Esophagus squamous epithelium (tissue), 5 donors: ENCODE data around the gene MAP1S. TPM values are rescaled to one million over a fixed set of nuclear protein-coding genes. Genes with fewer than 3 reads are reported as not detected.

Experiments used
- DNase-seq: peaks from one replicate; lab custom pipeline; 2025; lab: John Stamatoyannopoulos, UW
- H3K27ac ChIP-seq, 4 donors: fragments of 200-600 bp; sonication (generic); one replicate each; pipeline ENCODE4 v1.5.1; 2016 to 2019; ENCODE audit warnings: mild to moderate bottlenecking in 1 of 4
- H3K27me3 ChIP-seq, 4 donors: fragments of 200-600 bp; sonication (generic); 1 replicate in 3 of 4; 2 replicates in 1 of 4; pipeline versions ENCODE4 v1.5.1 to v1.6.0; 2017 to 2021; ENCODE audit warnings: antibody characterized with exemption in 1 of 4
- H3K36me3 ChIP-seq, 3 donors: fragments of 200-600 bp; sonication (generic); one replicate each; pipeline ENCODE4 v1.5.1; 2016 to 2019
- H3K4me1 ChIP-seq, 3 donors: fragments of 200-600 bp; sonication (generic); one replicate each; pipeline ENCODE4 v1.5.1; 2017 to 2019
- H3K4me3 ChIP-seq, 4 donors: fragments of 200-600 bp; sonication (generic); 1 replicate in 3 of 4; 2 replicates in 1 of 4; pipeline ENCODE4 v1.5.1; 2016 to 2019; ENCODE audit warnings: mild to moderate bottlenecking in 2 of 4, moderate library complexity in 1 of 4
- H3K9me3 ChIP-seq, 3 donors: fragments of 200-600 bp; sonication (generic); one replicate each; pipeline ENCODE4 v1.5.1; 2016 to 2019
- CTCF ChIP-seq, 6 experiments: fragments of 450-650 bp in 4 of 6; fragments of 200-600 bp in 2 of 6; sonication (generic) in 2 of 6; IDR thresholded peaks; one replicate each; pipeline ENCODE4 v1.5.1; 2016 to 2019; ENCODE audit warnings: antibody characterized with exemption in 6 of 6, mild to moderate bottlenecking in 4 of 6, moderate library complexity in 4 of 6
- POLR2A ChIP-seq, 4 donors: fragments of 450-650 bp; IDR thresholded peaks; one replicate each; pipeline ENCODE4 v1.6.1; 2017; ENCODE audit warnings: antibody characterized with exemption in 4 of 4, mild to moderate bottlenecking in 4 of 4, moderate library complexity in 3 of 4
- WGBS, 2 donors: methylation state at CpG; one replicate each; pipeline ENCODE4 v1.1.5; 2018; 5-methylcytosine and 5-hydroxymethylcytosine counted together
- intact Hi-C: fragments of 100-400 bp; cut with DNase I; formaldehyde crosslinking; loops from one replicate; pipeline ENCODE4 v1.15.0; 2022
- total RNA-seq, 4 donors: library from RNA; depleted of rRNA; stranded (reverse); fragments of >200 nt; gene quantifications; one replicate each; pipeline ENCODE4 v1.1.0, GENCODE V29; 2016
- donor health status: DM: yes; HTN: yes; CAD: no.

The MAP1S gene
- total RNA-seq, 4 donors from 2014 or later = 4.8 to 16.3 (median 11.4) TPM

- Histone ChIP-seq H3K27ac (no peak overlapping the region), H3K9me3 (no peaks in the 10 kb centered on the region), H3K4me3 (no peak overlapping the region), H3K4me1 (no peaks in the 10 kb centered on the region), H3K27me3 (peaks cover 0 to 3% (median 0%) of the 10 kb centered on the region in 4 donors), H3K36me3 (peaks cover 0 to 5% (median 0%) of the 10 kb centered on the region in 3 donors)
- intact Hi-C loops = no loop called here
- DNase-seq = no peak
- TF ChIP-seq CTCF (IDR thresholded peaks at IDR 0.05) (no peak), POLR2A (IDR thresholded peaks at IDR 0.05) (no peak)
- WGBS, 2 donors = 84% methylated on average over 2 of the region's 2 CpGs
Measured at GRCh38 chr19:17741456-17741855, 22.2 kb downstream of the MAP1S start.

GRCh38 chr19:17743874-17744580 is 24.7 kb downstream of the MAP1S start:
- no peak for TF ChIP-seq POLR2A (IDR thresholded peaks at IDR 0.05)
- TF ChIP-seq CTCF (IDR thresholded peaks at IDR 0.05) = no peak
- H3K27ac ChIP-seq = no peak overlapping the region
- H3K36me3 ChIP-seq = no peaks in the 10 kb centered on the region
- intact Hi-C loops = no loop called here
- 39 to 60% methylated on average over 4 to 6 of the region's 6 CpGs for WGBS, 2 donors
- no peak for DNase-seq
- no peak overlapping the region for H3K4me3 ChIP-seq
- no peaks in the 10 kb centered on the region for H3K9me3 ChIP-seq
- H3K27me3 ChIP-seq = peaks cover 0 to 21% (median 0%) of the 10 kb centered on the region in 4 donors
- H3K4me1 ChIP-seq = peaks cover 3 to 19% (median 4%) of the 10 kb centered on the region in 3 donors

GRCh38 chr19:17747205-17748098 is 28.2 kb downstream of the MAP1S start:
- H3K36me3 ChIP-seq = no peaks in the 10 kb centered on the region
- peak; percentile 82 for DNase-seq

DNA sequence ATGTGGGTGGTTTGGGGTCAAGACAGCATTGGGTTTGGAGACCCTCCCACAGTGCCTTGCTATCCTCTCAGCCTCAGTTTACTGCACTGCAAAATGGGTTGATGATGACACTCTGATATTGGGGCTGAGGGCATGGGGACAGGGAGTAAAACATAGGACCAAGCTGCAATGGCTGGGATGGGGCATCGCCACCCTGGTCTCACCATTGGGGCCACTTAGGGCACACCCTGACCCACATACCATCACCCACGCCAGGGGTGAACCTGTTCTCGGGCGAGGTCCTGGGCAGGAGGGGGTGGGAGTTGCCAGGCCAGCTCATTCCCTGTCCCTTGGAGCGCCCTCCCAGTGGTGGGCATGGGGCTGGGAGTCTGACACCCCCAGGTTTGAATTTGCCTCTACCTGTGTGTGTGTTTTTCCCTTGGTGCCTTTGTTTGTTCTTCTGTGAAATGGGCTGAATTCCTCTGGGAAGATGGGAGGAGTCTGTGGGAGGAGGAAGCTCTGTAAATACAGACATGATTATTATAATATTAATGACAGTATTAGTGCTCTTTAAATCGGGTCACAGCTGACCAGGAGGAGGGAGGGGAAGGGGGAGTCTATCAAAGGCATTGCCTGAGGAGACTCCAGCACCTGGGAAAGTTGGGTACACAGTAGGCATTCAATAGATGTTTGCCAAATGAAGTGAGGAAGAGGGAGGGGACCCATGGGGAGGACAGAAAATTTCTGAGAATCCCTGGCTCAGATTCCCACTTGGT is 29.8 kb downstream of the MAP1S start:
- intact Hi-C loops = no loop called here
- no peak for TF ChIP-seq CTCF (IDR thresholded peaks at IDR 0.05)
- no peak for TF ChIP-seq POLR2A (IDR thresholded peaks at IDR 0.05)
- no peaks in the 10 kb centered on the region for H3K9me3 ChIP-seq
- no peak overlapping the region for H3K27ac ChIP-seq
- no peak overlapping the region for H3K4me3 ChIP-seq
- 67 to 69% methylated on average over 4 to 6 of the region's 6 CpGs for WGBS, 2 donors
- DNase-seq = no peak
- peaks cover 3 to 19% (median 4%) of the 10 kb centered on the region in 3 donors for H3K4me1 ChIP-seq
- peaks cover 0 to 30% (median 0%) of the 10 kb centered on the region in 4 donors for H3K27me3 ChIP-seq
- H3K36me3 ChIP-seq = no peaks in the 10 kb centered on the region

More at GRCh38 chr19:17747205-17748098, 28.2 kb downstream of the MAP1S start:
- 19 to 24% methylated on average over 17 to 21 of the region's 75 CpGs for WGBS, 2 donors
- no peak overlapping the region for H3K27ac ChIP-seq
- H3K9me3 ChIP-seq = no peaks in the 10 kb centered on the region
- TF ChIP-seq POLR2A (IDR thresholded peaks at IDR 0.05) (no peak), CTCF (IDR thresholded peaks at IDR 0.05) (no peak)
- intact Hi-C loops = no loop called here
- peaks cover 3 to 19% (median 4%) of the 10 kb centered on the region in 3 donors for H3K4me1 ChIP-seq
- peaks cover 0 to 30% (median 0%) of the 10 kb centered on the region in 4 donors for H3K27me3 ChIP-seq
- peak overlapping the region; percentile 21 to 63 (median 43) for H3K4me3 ChIP-seq
